HepG2 (cell line): ENCODE data around the gene TMEM63C. TPM values are rescaled to one million over a fixed set of nuclear protein-coding genes. Genes with fewer than 3 reads are reported as not detected.
A peak's percentile ranks its signal among the peaks of the same experiment; 100 is the strongest.

Source experiments
- ATAC-seq: fragments of 200-7000 bp; cut with Tn5 transposase; 3 replicates; pipeline ENCODE4 v1.9.1; 2020; ENCODE audit warnings: mild to moderate bottlenecking, moderate library complexity
- BruUV-seq: library from RNA; stranded (reverse); fragments of 400-500 nt; replicated peaks from 2 replicates; lab custom pipeline; 2021; lab: Mats Ljungman, UMichigan
- CTCF ChIA-PET: fragments of 300-600 bp; formaldehyde crosslinking; extraction: SDS; loops from one replicate; lab custom pipeline; 2021; ENCODE audit warnings: low total read pairs, inconsistent platforms, low intra/inter-chr PET ratio; lab: Yijun Ruan, JAX
- POLR2A ChIA-PET: fragments of 350-600 bp; sonication (Branson Sonifier 250); formaldehyde crosslinking; loops from one replicate; lab custom pipeline; 2020; ENCODE audit warnings: antibody characterized with exemption, inconsistent platforms; lab: Yijun Ruan, JAX
- DNase-seq: peaks from one replicate; pipeline ENCODE4 v3.0.0-alpha.2; 2015; ENCODE audit warnings: low spot score
- FAIRE-seq: peaks from 3 replicates; lab custom pipeline; 2011; peaks lifted over from hg19 to GRCh38; lab: Jason Lieb, UNC
- H2AFZ ChIP-seq: one replicate; pipeline ENCODE4 v1.6.1; 2011; ENCODE audit warnings: low read length, inconsistent platforms
- H3K27ac ChIP-seq: fragments of 300-600 bp; 3 replicates; pipeline ENCODE4 v1.8.0; 2011; ENCODE audit warnings: mixed run types, mild to moderate bottlenecking, mixed read lengths, low read length, inconsistent platforms; ENCODE audit not compliant: insufficient read depth; ENCODE audit errors: extremely low read length
- H3K27me3 ChIP-seq, 2 experiments: fragments of 200-600 bp in 1 of 2; 2 replicates in 1 of 2; 3 replicates in 1 of 2; pipeline versions ENCODE4 v1.6.0 to v1.8.0; 2011; ENCODE audit warnings: low read length in 2 of 2, mild to moderate bottlenecking in 2 of 2, moderate library complexity in 2 of 2, inconsistent platforms in 1 of 2; ENCODE audit not compliant: insufficient read depth in 2 of 2, control insufficient read depth in 1 of 2
- H3K36me3 ChIP-seq, 2 experiments: fragments of 200-600 bp in 1 of 2; replicated peaks in 1 of 2; 2 replicates in 1 of 2; 3 replicates in 1 of 2; pipeline versions ENCODE4 v1.5.1 to v1.8.0; 2011; ENCODE audit warnings: low read length in 2 of 2, inconsistent platforms in 1 of 2; ENCODE audit not compliant: insufficient read depth in 2 of 2, control insufficient read depth in 1 of 2
- H3K4me1 ChIP-seq: 2 replicates; pipeline ENCODE4 v1.5.1; 2012; ENCODE audit warnings: low read length, inconsistent platforms; ENCODE audit not compliant: insufficient read depth
- H3K4me2 ChIP-seq: 2 replicates; pipeline ENCODE4 v1.6.0; 2011; ENCODE audit warnings: low read depth, low read length, inconsistent platforms
- H3K4me3 ChIP-seq, 3 experiments: fragments of 200-600 bp in 1 of 3; sonication (generic), shearing (Covaris generic) in 1 of 3; replicated peaks in 1 of 3; 2 replicates each; pipeline ENCODE4 v1.5.1; 2011 to 2016; ENCODE audit warnings: low read length in 3 of 3, inconsistent platforms in 2 of 3, low read depth in 2 of 3, mild to moderate bottlenecking in 2 of 3, control low read depth in 1 of 3, mixed read lengths in 1 of 3; ENCODE audit not compliant: insufficient read depth in 1 of 3
- H3K79me2 ChIP-seq: one replicate; pipeline ENCODE4 v1.6.1; 2011; ENCODE audit warnings: low read length, inconsistent platforms; ENCODE audit not compliant: insufficient read depth
- H3K9ac ChIP-seq: 2 replicates; pipeline ENCODE4 v1.6.0; 2011; ENCODE audit warnings: mild to moderate bottlenecking, low read depth, low read length, inconsistent platforms; ENCODE audit not compliant: insufficient read depth
- H3K9me3 ChIP-seq: 2 replicates; pipeline ENCODE4 v1.5.1; 2012; ENCODE audit warnings: mild to moderate bottlenecking, low read length
- H4K20me1 ChIP-seq: 2 replicates; pipeline ENCODE4 v1.6.0; 2011; ENCODE audit warnings: inconsistent platforms, mild to moderate bottlenecking, low read length, moderate library complexity; ENCODE audit not compliant: insufficient read depth
- HOXA9 ChIP-seq: sonication (generic); formaldehyde crosslinking; IDR thresholded peaks from 2 replicates; pipeline ENCODE4 v1.8.1; 2022; ENCODE audit warnings: missing genetic modification reagents, mild to moderate bottlenecking, moderate library complexity, borderline replicate concordance
- MIER2 ChIP-seq: IDR thresholded peaks from 2 replicates; pipeline ENCODE4 v1.6.1; 2016; ENCODE audit warnings: missing biosample characterization, missing genetic modification reagents
- PRDM15 ChIP-seq: sonication (generic); formaldehyde crosslinking; IDR thresholded peaks from 2 replicates; pipeline ENCODE4 v1.4.0; 2020; ENCODE audit warnings: missing genetic modification reagents
- TFAP4 ChIP-seq: sonication (generic); IDR thresholded peaks from 2 replicates; pipeline ENCODE4 v1.6.1; 2016; ENCODE audit warnings: low read depth, borderline replicate concordance
- ZBTB33 ChIP-seq: sonication (generic); formaldehyde crosslinking; IDR thresholded peaks from 2 replicates; pipeline ENCODE4 v1.4.0; 2020; ENCODE audit warnings: missing genetic modification reagents
- ZBTB42 ChIP-seq: sonication (generic); formaldehyde crosslinking; IDR thresholded peaks from 2 replicates; pipeline ENCODE4 v1.5.0; 2020; ENCODE audit warnings: mild to moderate bottlenecking, missing genetic modification reagents
- ZNF121 ChIP-seq: sonication (generic); formaldehyde crosslinking; IDR thresholded peaks from 2 replicates; pipeline ENCODE4 v1.5.0; 2020; ENCODE audit warnings: mild to moderate bottlenecking, missing genetic modification reagents
- ZNF24 ChIP-seq: fragments of 450-650 bp; IDR thresholded peaks from 2 replicates; pipeline ENCODE4 v1.6.1; 2017; ENCODE audit warnings: antibody characterized with exemption, mild to moderate bottlenecking
- ZNF256 ChIP-seq: sonication (generic); formaldehyde crosslinking; conservative IDR thresholded peaks from 2 replicates; pipeline ENCODE4 v1.4.0; 2020; ENCODE audit warnings: missing genetic modification reagents
- ZNF30 ChIP-seq: sonication (generic); formaldehyde crosslinking; IDR thresholded peaks from 2 replicates; pipeline ENCODE4 v1.5.0; 2020; ENCODE audit warnings: mild to moderate bottlenecking, missing genetic modification reagents
- ZNF446 ChIP-seq: sonication (generic); formaldehyde crosslinking; IDR thresholded peaks from 2 replicates; pipeline ENCODE4 v1.5.0; 2020; ENCODE audit warnings: mild to moderate bottlenecking, missing genetic modification reagents
- ZNF773 ChIP-seq: sonication (generic); formaldehyde crosslinking; IDR thresholded peaks from 2 replicates; pipeline ENCODE4 v1.4.0; 2020; ENCODE audit warnings: missing genetic modification reagents, borderline replicate concordance
- WGBS: methylation state at CpG from one replicate; pipeline ENCODE4 v1.1.6; 2017; ENCODE audit warnings: low lambda C conversion rate; 5-methylcytosine and 5-hydroxymethylcytosine counted together
- in situ Hi-C: cut with HindIII; loops from 2 replicates; pipeline ENCODE4 v1.10.0; 2017; ENCODE audit warnings: low pct_unique_long_range_greater_than_20kb; ENCODE audit not compliant: extremely low pct_ligation_motif_present
- intact Hi-C: fragments of 100-400 bp; cut with micrococcal nuclease; formaldehyde crosslinking; loops from one replicate; pipeline ENCODE4 v1.10.0; 2022; ENCODE audit not compliant: unreplicated experiment
- polyA plus RNA-seq, 8 experiments: library from polyadenylated mRNA; depleted of rRNA in 3 of 8; stranded (reverse) in 7 of 8; unstranded in 1 of 8; fragments of >200 nt; fragmentation: Illumina TruSeq in 4 of 8; extraction: Trizol in 4 of 8; gene quantifications; 2 replicates each; pipeline versions ENCODE4 v1.2.1 to v1.2.3, GENCODE V29; 2011 to 2016; ENCODE audit warnings: low read depth in 4 of 8, missing spikeins in 1 of 8, mixed read lengths in 1 of 8; ENCODE audit not compliant: insufficient read depth in 1 of 8
- total RNA-seq, 5 experiments: library from RNA; depleted of rRNA; stranded (reverse); fragments of >200 nt; fragmentation: Illumina TruSeq; extraction: Trizol; gene quantifications; 2 replicates each; pipeline ENCODE4 v1.2.3, GENCODE V29; 2016; ENCODE audit warnings: low read depth in 1 of 5

The TMEM63C gene
- total and polyA plus RNA-seq, 2 of the 13 experiments (the other 11 are each of a cell fraction or from before 2014, with no cell fraction given) = 0.17 to 0.27 TPM

GRCh38 chr14:77276295-77276935, 94.8 kb downstream of the TMEM63C start:
- Histone ChIP-seq H3K4me1 (no peaks in the 10 kb centered on the region), H3K36me3 (peaks cover 2 to 9% of the 10 kb centered on the region in 2 experiments; a peak in 2 of 5 replicates), H4K20me1 (no peaks in the 10 kb centered on the region), H3K79me2 (no peaks in the 10 kb centered on the region), H3K27me3 (peaks cover under 1 to 2% of the 10 kb centered on the region in 2 experiments; a peak in 1 of 5 replicates), H3K27ac (no peak overlapping the region), H2AFZ (no peak overlapping the region), H3K4me3 (no peak overlapping the region), H3K9me3 (no peaks in the 10 kb centered on the region), H3K9ac (no peak overlapping the region), H3K4me2 (no peak overlapping the region)
- FAIRE-seq = no peak
- WGBS = 77% methylated on average over 7 of the region's 15 CpGs
- no TSS peak for BruUV-seq
- TF ChIP-seq ZNF121 (CRISPR knock-in tag) (no peak), ZBTB33 (peak; percentile 12; the same call in 1 of the 2 replicates)
- DNase-seq = no peak
- ATAC-seq = no peak
- in situ Hi-C loops (no loop called here), intact Hi-C loops (no loop called here)
- ChIA-PET POLR2A (no interaction called here), CTCF (no interaction called here)

- no peak overlapping the region for H3K4me2 ChIP-seq
- H3K27ac ChIP-seq = no peak overlapping the region
- H4K20me1 ChIP-seq = no peaks in the 10 kb centered on the region
- WGBS = 93% methylated on average over 10 of the region's 12 CpGs
- H3K79me2 ChIP-seq = no peaks in the 10 kb centered on the region
- ChIA-PET CTCF (no interaction called here), POLR2A (no interaction called here)
- no peaks in the 10 kb centered on the region for H3K9me3 ChIP-seq
- H3K9ac ChIP-seq = no peak overlapping the region
- no peak overlapping the region for H3K4me3 ChIP-seq
- peaks cover 0 to 2% of the 10 kb centered on the region in 2 experiments; a peak in 1 of 5 replicates for H3K27me3 ChIP-seq
- peaks cover 2 to 13% of the 10 kb centered on the region in 2 experiments; a peak in 2 of 5 replicates for H3K36me3 ChIP-seq
- in situ Hi-C loops (no loop called here), intact Hi-C loops (no loop called here)
- no peaks in the 10 kb centered on the region for H3K4me1 ChIP-seq
- no TSS peak for BruUV-seq
- FAIRE-seq (no peak), DNase-seq (no peak), ATAC-seq (no peak)
- no peak overlapping the region for H2AFZ ChIP-seq
- TF ChIP-seq MIER2 = no peak
- no peak for TF ChIP-seq ZNF446 (CRISPR knock-in tag)
- TF ChIP-seq PRDM15 = no peak
- no peak for TF ChIP-seq ZNF773 (CRISPR knock-in tag)
- TF ChIP-seq ZBTB42 (CRISPR knock-in tag) = no peak
- no peak for TF ChIP-seq ZNF24
- no peak for TF ChIP-seq HOXA9 (CRISPR knock-in tag)
- TF ChIP-seq TFAP4 = no peak
- TF ChIP-seq ZNF256 (CRISPR knock-in tag) = no peak
- TF ChIP-seq ZNF30 (CRISPR knock-in tag) = no peak
Measured at GRCh38 chr14:77276959-77277358, 95.4 kb downstream of the TMEM63C start.
